HEK293 (cell line): ENCODE measurements around the gene NCBP2.
A peak's percentile ranks its signal among the peaks of the same experiment; 100 is the strongest.

Experiments
- CTCF ChIA-PET: fragments of 350-600 bp; formaldehyde crosslinking; extraction: SDS; loops from one replicate; lab custom pipeline; 2021; ENCODE audit warnings: antibody characterized with exemption; lab: Yijun Ruan, JAX
- POLR2A ChIA-PET: fragments of 300-600 bp; formaldehyde crosslinking; extraction: SDS; loops from one replicate; lab custom pipeline; 2020; ENCODE audit warnings: antibody characterized with exemption, inconsistent platforms; lab: Yijun Ruan, JAX
- H3K27ac ChIP-seq: fragments of 200-500 bp; sonication (Bioruptor generic); 2 replicates; pipeline ENCODE4 v1.5.1; 2014; ENCODE audit warnings: low read depth, low read length, control low read depth, inconsistent platforms; ENCODE audit errors: extremely low read depth
- H3K36me3 ChIP-seq, 2 experiments: fragments of 200-500 bp in 1 of 2; sonication (Bioruptor generic) in 1 of 2; 1 replicate in 1 of 2; 2 replicates in 1 of 2; pipeline ENCODE4 v1.5.1; 2014 to 2017; ENCODE audit warnings: inconsistent platforms in 2 of 2, low read length in 2 of 2; ENCODE audit not compliant: control insufficient read depth in 2 of 2, insufficient read depth in 1 of 2
- H3K4me1 ChIP-seq: fragments of 200-500 bp; sonication (Bioruptor generic); 2 replicates; pipeline ENCODE4 v1.5.1; 2014; ENCODE audit warnings: mild to moderate bottlenecking, low read length, inconsistent platforms; ENCODE audit not compliant: control insufficient read depth, insufficient read depth
- H3K4me3 ChIP-seq: 2 replicates; pipeline ENCODE4 v1.5.1; 2011; ENCODE audit warnings: low read depth, mild to moderate bottlenecking, control low read depth, low read length, moderate library complexity
- H3K9me3 ChIP-seq: fragments of 200-500 bp; sonication (Bioruptor generic); 2 replicates; pipeline ENCODE4 v1.5.1; 2014; ENCODE audit warnings: low read depth, low read length, inconsistent platforms; ENCODE audit not compliant: control insufficient read depth, insufficient read depth
- BCL11B ChIP-seq: fragments of 450-650 bp; formaldehyde crosslinking; IDR thresholded peaks from 2 replicates; pipeline ENCODE4 v1.5.1; 2016; ENCODE audit warnings: low read depth, missing biosample characterization, missing genetic modification characterization
- BCL6B ChIP-seq: fragments of 450-650 bp; formaldehyde crosslinking; IDR thresholded peaks from 2 replicates; pipeline ENCODE4 v1.5.1; 2017; ENCODE audit warnings: missing biosample characterization, missing genetic modification characterization
- KLF1 ChIP-seq: fragments of 450-650 bp; formaldehyde crosslinking; IDR thresholded peaks from 2 replicates; pipeline ENCODE4 v1.5.1; 2016; ENCODE audit warnings: missing biosample characterization, missing genetic modification characterization
- ZBTB49 ChIP-seq: fragments of 450-650 bp; formaldehyde crosslinking; IDR thresholded peaks from 2 replicates; pipeline ENCODE4 v1.5.1; 2016; ENCODE audit warnings: missing biosample characterization, missing genetic modification characterization, low read depth
- ZBTB7A ChIP-seq: fragments of 450-650 bp; formaldehyde crosslinking; IDR thresholded peaks from 2 replicates; pipeline ENCODE4 v1.5.1; 2016; ENCODE audit warnings: low read depth, missing biosample characterization, missing genetic modification characterization
- ZFP69B ChIP-seq: fragments of 450-650 bp; formaldehyde crosslinking; IDR thresholded peaks from 2 replicates; pipeline ENCODE4 v1.5.1; 2016; ENCODE audit warnings: missing biosample characterization, missing genetic modification characterization
- ZNF121 ChIP-seq: fragments of 450-650 bp; formaldehyde crosslinking; IDR thresholded peaks from 2 replicates; pipeline ENCODE4 v1.5.1; 2016; ENCODE audit warnings: missing biosample characterization, missing genetic modification characterization
- ZNF146 ChIP-seq: fragments of 450-650 bp; formaldehyde crosslinking; IDR thresholded peaks from 2 replicates; pipeline ENCODE4 v1.5.1; 2016; ENCODE audit warnings: missing biosample characterization, missing genetic modification characterization
- ZNF148 ChIP-seq: fragments of 450-650 bp; formaldehyde crosslinking; IDR thresholded peaks from 2 replicates; pipeline ENCODE4 v1.5.0; 2017; ENCODE audit warnings: missing biosample characterization, missing genetic modification characterization, borderline replicate concordance
- ZNF19 ChIP-seq: fragments of 450-650 bp; formaldehyde crosslinking; IDR thresholded peaks from 2 replicates; pipeline ENCODE4; 2016; ENCODE audit warnings: missing biosample characterization, missing genetic modification characterization, low read depth
- ZNF211 ChIP-seq: fragments of 450-650 bp; formaldehyde crosslinking; IDR thresholded peaks from 2 replicates; pipeline ENCODE4 v1.5.1; 2016; ENCODE audit warnings: low read depth, missing biosample characterization, missing genetic modification characterization
- ZNF311 ChIP-seq: fragments of 450-650 bp; formaldehyde crosslinking; IDR thresholded peaks from 2 replicates; pipeline ENCODE4 v1.5.1; 2017; ENCODE audit warnings: missing biosample characterization, missing genetic modification characterization, borderline replicate concordance
- ZNF362 ChIP-seq: fragments of 450-650 bp; formaldehyde crosslinking; IDR thresholded peaks from 2 replicates; pipeline ENCODE4 v1.5.1; 2016; ENCODE audit warnings: missing biosample characterization, missing genetic modification characterization
- ZNF398 ChIP-seq: fragments of 450-650 bp; formaldehyde crosslinking; IDR thresholded peaks from 2 replicates; pipeline ENCODE4 v1.5.1; 2017; ENCODE audit warnings: missing biosample characterization, missing genetic modification characterization
- ZNF529 ChIP-seq: fragments of 450-650 bp; formaldehyde crosslinking; IDR thresholded peaks from 2 replicates; pipeline ENCODE4 v1.5.1; 2017; ENCODE audit warnings: missing genetic modification characterization, missing biosample characterization; ENCODE audit not compliant: insufficient replicate concordance
- ZNF548 ChIP-seq: fragments of 450-650 bp; formaldehyde crosslinking; IDR thresholded peaks from 2 replicates; pipeline ENCODE4 v1.5.1; 2016; ENCODE audit warnings: missing biosample characterization, missing genetic modification characterization
- ZNF600 ChIP-seq: fragments of 450-650 bp; formaldehyde crosslinking; IDR thresholded peaks from 2 replicates; pipeline ENCODE4 v1.5.1; 2016; ENCODE audit warnings: missing biosample characterization, missing genetic modification characterization
- ZNF621 ChIP-seq: fragments of 450-650 bp; formaldehyde crosslinking; IDR thresholded peaks from 2 replicates; pipeline ENCODE4 v1.5.1; 2017; ENCODE audit warnings: missing biosample characterization, missing genetic modification characterization
- ZNF701 ChIP-seq: fragments of 450-650 bp; formaldehyde crosslinking; IDR thresholded peaks from 2 replicates; pipeline ENCODE4 v1.5.1; 2016; ENCODE audit warnings: missing biosample characterization, missing genetic modification characterization
- ZNF777 ChIP-seq: fragments of 450-650 bp; formaldehyde crosslinking; IDR thresholded peaks from 2 replicates; pipeline ENCODE4 v1.5.1; 2017; ENCODE audit warnings: missing biosample characterization, missing genetic modification characterization, borderline replicate concordance
- ZSCAN5A ChIP-seq: fragments of 450-650 bp; formaldehyde crosslinking; IDR thresholded peaks from 2 replicates; pipeline ENCODE4 v1.5.1; 2016; ENCODE audit warnings: missing biosample characterization, missing genetic modification characterization

NCBP2 gene

GRCh38 chr3:196954832-196955231 lies 12.5 kb upstream of the NCBP2 start:
- CTCF ChIA-PET: no interaction called here

GRCh38 chr3:196951371-196951770 lies 9.0 kb upstream of the NCBP2 start:
- no peak overlapping the region for H3K4me3 ChIP-seq
- no peaks in the 10 kb centered on the region for H3K4me1 ChIP-seq
- ChIA-PET CTCF (interaction anchor here (1.5 kb wide), 1 partner anchor 9 kb away, joined by 5 read pairs; the partner anchor contains the start of gene NCBP2), POLR2A (interaction anchor here (1.4 kb wide), 1 partner anchor 9 kb away, joined by 3 read pairs; the partner anchor contains the start of gene NCBP2)
- no peaks in the 10 kb centered on the region for H3K9me3 ChIP-seq
- no peaks in the 10 kb centered on the region for H3K36me3 ChIP-seq
- H3K27ac ChIP-seq: no peak overlapping the region
- TF ChIP-seq ZBTB49 (no peak), BCL6B (tag by site-specific recombination) (no peak), ZNF148 (tag by site-specific recombination) (no peak), BCL11B (tag by site-specific recombination) (no peak), ZNF311 (tag by site-specific recombination) (no peak), KLF1 (tag by site-specific recombination) (no peak), ZSCAN5A (no peak), ZNF701 (tag by site-specific recombination) (no peak), ZNF211 (no peak), ZNF548 (tag by site-specific recombination) (no peak), ZNF529 (no peak), ZNF146 (tag by site-specific recombination) (no peak), ZBTB7A (tag by site-specific recombination) (no peak), ZNF600 (tag by site-specific recombination) (no peak), ZNF398 (tag by site-specific recombination) (no peak)
- TF ChIP-seq, all 188 proteins: peak for 0

More at GRCh38 chr3:196954832-196955231, 12.5 kb upstream of the NCBP2 start:
- no peak overlapping the region for H3K27ac ChIP-seq
- no peak overlapping the region for H3K4me3 ChIP-seq
- no peaks in the 10 kb centered on the region for H3K36me3 ChIP-seq
- TF ChIP-seq ZNF19: no peak
- TF ChIP-seq ZNF362 (tag by site-specific recombination): no peak
- no peak for TF ChIP-seq ZNF621 (tag by site-specific recombination)
- no peak for TF ChIP-seq ZNF777 (tag by site-specific recombination)
- TF ChIP-seq ZFP69B: no peak
- peak; percentile 77 for TF ChIP-seq ZNF121
- no peaks in the 10 kb centered on the region for H3K9me3 ChIP-seq
- POLR2A ChIA-PET: interaction anchor here (1.1 kb wide), 1 partner anchor 15 kb away, joined by 3 read pairs; no protein-coding TSS in a partner anchor
- no peaks in the 10 kb centered on the region for H3K4me1 ChIP-seq
